Brain pericyte (primary cell): Measurements from ENCODE around the gene GATC.

Experiments used
- DNase-seq: peaks from one replicate; pipeline ENCODE4 v3.0.0-alpha.2; 2012; ENCODE audit warnings: low read depth, low spot score

The GATC gene, protein sequence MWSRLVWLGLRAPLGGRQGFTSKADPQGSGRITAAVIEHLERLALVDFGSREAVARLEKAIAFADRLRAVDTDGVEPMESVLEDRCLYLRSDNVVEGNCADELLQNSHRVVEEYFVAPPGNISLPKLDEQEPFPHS

DNA sequence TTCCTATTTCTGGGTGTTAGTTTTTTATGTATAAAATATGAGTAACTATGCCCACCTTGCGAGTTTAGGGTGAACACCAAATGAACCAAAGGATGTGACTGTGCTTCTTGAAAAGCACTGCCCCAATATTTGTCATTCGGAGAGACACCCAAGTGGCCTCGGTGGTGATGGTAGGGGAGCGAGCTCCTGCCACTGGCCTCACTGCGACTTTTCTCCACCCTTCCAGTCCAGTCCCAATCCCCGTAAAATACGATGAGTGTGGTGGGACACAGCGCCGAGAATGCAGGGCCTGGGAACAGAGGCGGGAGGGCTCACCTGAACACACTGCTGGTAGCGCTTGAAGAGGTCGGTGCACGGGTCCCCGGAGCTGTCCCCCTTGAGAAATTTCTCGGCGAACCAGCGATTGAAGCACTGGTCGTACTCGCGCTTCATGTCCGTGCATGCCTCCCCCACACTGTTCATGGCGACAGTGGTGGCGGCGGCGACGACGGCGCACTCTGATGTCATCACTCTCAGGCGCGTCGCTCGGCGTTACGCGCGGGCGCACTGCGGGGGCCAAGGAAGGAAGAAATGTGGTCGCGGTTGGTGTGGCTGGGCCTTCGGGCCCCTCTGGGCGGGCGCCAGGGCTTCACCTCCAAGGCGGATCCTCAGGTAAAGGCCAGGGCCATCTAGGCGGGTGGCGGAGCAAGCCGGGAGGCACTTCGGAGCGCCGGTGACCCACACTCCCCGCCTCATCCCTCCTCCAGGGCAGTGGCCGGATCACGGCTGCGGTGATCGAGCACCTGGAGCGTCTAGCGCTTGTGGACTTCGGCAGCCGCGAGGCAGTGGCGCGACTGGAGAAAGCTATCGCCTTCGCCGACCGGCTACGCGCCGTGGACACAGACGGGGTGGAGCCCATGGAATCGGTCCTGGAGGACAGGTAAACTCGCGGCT lies at the start of gene GATC, which contains the start of gene TRIAP1:
TSS of gene GATC (plus strand) at position 534 of the 933 bp plus-strand sequence. CDS start at position 571, 37 bp downstream.
TSS of gene TRIAP1 (minus strand) at position 474 of the 933 bp plus-strand sequence. CDS start at position 462, 12 bp downstream.
- DNase-seq, result no peak

DNA sequence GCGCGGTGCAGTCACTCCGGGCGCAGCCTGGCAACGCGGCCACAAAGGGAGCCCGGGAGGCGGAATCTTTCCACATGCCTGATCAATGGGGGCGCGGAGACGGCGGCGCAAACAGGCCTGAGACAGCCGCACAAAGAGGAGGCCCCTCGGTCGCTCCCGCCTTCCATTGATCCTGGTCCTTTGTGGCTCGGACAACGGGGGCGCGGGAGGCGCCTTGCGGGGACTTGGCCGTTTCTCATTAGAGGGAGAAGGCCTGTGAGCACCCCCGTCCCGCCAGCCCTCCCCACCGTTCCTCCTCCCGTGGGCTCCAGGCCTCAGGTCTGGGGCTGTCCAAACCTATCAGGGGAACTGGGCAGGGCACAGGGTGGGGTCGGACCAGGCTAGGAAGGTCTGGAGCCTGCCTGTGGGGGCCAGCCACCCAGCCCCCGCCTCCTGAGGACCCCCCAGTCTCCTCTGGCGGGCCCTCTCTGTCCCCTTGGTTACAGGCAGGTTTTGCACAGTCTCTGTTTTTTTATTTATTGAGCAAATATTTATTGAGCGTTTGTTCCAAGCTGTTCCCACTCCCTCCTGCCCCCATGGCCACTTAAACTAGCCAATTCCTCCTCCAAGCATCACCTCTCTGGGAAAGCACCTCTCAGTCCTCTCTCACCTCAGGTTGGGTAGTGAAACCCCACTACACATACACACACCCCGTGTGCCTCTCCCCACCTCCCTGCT lies 48.3 kb upstream of the GATC start:
- no peak for DNase-seq

DNA sequence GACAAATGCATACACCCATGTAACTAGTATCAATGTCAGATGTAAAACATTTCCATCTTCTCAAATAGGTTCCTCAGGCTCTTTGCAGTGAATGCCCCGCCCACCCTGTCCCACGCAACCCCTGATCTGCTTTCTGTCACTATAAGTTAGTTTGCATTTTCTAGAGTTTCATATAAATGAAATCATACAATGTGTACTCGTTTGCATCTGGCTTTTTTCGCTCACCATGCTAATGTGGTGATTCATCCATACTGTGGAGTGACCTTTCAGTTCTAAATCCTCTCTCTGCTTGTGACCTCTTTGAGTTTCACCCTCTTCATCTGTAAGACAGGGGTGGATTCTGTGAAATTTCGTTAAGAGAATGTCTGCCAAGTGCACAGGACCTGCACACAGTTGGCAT lies 46.7 kb upstream of the GATC start:
- DNase-seq, result no peak

DNA sequence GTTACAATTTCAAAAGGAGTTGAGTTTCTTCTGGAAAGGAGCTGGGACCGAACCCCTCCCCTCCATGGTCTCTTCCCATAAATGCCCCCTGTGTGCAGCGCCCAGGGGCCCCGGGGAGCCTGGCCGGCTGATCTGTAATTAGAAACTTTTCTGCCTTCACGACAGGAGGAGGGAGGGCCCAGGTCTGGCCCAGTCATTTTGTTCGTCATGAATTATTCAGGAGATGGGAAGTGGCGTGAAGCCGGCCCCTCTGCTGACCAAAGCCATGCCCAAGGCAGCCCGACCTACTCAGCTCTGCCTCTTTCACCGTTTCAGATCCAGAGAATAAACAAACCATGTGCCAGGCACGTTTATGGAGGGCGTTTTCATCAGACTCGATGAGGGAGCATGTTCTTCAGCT lies 44.0 kb upstream of the GATC start:
- no peak for DNase-seq

DNA sequence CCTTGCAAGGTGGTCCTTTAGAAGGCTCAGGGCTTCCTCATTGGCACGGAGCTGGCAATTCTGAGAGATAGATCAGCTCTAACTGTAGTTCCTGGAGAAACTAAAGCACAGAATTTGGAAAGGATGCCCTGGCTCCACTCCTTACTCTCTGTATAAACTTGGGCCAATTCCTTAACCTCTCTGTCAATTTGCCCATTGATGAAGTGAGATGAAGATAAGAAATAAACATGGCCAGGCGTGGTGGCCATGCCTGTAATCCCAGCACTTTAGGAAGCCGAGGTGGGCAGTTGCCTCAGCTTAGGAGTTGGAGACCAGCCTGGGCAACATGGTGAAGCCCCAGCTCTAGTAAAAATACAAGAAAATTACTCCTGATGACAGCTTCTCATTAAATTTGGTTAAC lies 42.4 kb upstream of the GATC start:
- no peak for DNase-seq

DNA sequence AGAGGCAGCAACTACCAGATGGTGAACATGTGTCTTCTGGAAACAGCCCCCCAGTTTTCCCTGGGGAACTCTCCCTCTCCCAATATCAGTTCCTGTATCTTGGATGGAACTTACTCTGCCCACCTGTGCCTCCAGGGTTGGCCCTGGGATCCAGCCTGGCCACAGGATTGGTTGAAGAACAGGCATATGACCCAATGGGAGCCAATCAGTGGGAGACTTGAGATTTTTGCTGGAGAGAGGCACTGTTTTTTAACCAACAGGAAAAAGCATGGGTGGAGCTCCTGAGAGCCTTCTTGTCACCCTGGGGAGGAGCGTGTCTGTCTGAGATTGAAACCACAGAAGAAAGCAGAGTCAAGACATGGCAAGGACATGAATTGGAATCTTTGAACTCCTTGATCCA lies 42.0 kb upstream of the GATC start:
- DNase-seq, result no peak

DNA sequence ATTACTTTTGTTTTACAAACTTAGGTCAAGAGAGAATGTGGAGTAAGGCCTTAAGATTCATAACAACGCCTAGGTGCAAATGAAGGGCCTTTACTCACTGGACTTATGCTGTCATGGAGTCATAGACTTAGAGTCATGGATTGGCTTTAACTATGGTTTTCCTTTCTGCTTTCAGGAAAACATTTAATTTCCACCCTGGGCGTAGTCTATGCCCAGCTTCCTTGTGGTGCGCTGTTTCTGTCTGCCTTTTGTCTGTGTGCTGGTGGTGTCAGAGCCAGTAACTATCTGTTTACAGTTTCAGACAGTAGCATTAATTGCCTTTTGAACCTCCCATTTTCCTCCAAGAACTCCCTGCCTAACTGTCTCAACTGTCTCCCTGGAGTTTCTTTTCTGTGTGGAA lies 40.2 kb upstream of the GATC start:
- DNase-seq, result no peak

DNA sequence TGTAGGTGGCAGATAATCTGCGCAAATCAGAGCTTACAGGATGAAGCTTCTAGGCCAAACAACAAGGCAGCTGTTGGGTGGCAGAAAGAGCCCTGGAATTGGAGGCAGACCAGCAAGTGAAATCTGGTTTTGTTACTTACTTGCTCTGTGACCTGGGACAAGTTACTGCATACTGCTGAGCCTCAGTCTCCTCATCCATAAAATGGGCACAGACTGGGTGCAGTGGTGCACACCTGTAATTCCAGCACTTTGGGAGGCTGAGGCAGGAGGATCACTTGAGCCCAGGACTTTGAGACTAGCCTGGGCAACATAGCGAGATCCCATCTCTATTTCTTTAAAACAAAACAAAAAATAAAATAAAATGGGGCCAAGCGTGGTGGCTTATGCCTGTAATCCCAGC lies 39.7 kb upstream of the GATC start:
- no peak for DNase-seq

DNA sequence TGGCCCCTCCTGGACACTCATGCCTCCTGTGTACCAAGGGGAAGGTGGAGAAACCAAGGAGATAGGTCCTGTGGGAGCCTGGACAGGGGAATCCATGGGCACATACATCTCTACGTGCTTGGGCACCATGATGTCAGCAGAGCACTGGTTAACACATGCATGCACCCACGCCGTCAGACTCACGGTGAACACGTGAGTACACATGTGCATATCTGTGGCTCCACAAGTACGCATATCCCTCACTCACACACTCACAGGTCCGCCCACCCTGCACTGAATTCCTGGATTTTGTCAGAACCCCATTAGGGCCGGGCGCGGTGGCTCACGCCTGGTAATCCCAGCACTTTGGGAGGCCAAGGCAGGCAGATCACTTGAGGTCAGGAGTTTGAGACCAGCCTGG lies 37.5 kb upstream of the GATC start:
- no peak for DNase-seq

DNA sequence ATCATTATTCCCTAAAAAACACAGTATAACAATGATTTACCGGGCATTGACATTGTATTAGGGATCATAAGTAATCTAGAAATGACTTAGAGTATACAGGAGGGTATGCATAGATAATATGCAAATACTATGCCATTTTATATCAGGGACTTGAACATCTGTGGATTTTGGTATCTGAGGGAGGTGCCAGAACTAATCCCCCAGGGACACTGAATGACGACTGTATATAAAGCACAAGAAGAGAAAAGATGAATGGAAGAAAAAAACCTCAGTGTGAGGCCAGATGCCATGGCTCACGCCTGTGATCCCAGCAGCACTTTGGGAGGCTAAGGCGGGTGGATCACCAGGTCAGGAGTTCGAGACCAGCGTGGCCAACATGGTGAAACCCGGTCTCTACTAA lies 33.8 kb upstream of the GATC start:
- no peak for DNase-seq

DNA sequence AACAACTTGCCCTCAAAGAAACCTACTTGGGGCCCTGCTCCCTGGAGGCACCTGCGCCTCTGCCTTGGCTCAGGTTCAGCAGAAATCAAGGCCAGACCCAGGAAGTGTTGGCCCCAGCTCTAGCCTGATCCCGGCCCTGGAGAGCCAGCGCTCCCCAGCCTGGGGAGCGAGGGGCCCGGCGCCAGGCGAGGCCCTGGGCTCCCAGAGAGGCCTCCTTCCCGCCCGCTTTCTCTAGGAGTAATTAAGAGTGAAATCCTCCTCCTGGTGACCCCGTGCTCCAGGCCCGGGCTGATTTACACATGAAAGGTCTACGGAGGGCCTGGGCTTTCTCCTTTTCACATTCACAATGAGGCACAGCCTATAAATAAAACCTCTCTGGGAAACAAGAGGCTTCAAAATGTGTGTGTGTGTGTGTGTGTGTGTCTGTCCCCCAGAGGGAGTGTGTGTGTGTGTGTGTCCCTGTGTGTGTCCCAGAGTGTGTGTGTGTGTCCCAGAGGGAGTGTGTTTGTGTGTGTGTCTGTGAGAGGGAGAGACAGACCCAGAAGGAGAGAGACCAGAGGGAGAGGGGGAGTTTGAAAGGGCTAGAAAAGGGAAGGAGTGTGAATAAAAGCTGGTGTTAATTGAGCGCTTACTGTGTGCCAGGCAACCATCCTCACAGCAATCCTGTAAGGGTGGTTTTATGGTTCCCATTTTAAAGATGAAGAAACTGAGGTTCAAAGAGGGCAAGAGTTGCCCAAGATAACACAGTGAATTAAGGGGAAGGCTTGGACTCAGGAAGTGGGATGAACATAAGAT lies 32.1 kb upstream of the GATC start:
- DNase-seq, result no peak

DNA sequence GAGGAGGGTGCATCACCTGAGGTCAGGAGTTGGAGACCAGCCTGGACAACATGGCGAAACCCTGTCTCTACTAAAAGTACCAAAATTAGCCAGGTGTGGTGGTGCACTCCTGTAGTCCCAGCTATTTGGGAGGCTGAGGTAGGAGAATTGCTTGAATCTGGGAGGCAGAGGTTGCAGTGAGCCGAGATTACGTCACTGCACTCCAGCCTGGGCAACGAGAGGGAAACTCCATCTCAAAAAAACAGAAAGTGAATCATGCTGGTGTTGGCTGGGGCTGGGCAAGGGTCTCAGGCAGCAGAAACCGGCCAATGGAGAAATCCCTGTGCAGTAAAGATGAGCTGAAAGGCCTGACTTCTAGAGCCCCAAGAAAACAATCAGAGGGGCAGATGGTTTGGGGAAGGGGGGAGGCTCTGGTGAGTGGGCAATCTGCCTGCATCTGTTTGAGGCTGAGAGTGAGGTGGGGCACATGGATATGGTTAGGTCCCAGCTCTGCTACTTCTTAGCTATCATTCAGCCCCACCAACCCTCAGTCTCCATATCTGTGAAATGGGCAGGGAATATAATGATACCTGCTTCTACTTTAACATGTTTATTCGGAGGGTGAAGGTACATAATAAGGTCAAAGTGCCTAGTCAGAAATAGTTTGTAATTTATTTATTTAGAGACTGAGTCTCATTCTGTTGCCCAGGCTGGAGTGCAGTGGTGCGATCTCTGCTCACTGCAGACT lies 29.6 kb upstream of the GATC start:
- no peak for DNase-seq

DNA sequence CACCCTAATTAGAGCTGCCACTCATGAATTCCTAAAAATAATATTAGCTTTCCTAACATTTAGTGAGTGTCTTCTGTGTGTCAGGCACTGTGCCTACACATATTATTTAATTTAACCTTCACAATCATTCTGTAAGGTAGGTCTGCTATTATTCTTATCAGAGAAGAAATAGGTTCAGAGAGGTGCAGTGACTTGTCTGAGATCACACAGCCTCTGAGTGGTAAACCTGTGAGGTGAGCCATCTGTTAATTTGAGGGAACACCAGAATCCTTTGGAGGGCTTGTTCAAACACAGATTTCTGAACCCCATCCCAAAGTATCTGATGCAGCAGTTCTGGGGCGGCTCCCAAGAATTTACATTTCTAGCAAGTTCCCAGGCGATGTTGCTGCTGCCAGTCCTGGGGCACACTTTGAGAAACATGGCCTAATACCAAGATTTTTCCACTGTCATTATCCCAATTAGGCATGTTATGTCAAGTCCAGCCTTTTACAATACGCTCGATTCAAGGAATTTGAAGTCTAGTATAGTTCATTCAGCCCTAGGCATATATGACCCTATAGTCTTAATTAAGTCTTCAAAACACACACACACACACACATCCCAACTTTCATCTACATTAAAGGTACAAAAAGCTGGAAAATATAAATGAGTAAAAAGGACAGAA lies 28.2 kb upstream of the GATC start:
- DNase-seq, result no peak

DNA sequence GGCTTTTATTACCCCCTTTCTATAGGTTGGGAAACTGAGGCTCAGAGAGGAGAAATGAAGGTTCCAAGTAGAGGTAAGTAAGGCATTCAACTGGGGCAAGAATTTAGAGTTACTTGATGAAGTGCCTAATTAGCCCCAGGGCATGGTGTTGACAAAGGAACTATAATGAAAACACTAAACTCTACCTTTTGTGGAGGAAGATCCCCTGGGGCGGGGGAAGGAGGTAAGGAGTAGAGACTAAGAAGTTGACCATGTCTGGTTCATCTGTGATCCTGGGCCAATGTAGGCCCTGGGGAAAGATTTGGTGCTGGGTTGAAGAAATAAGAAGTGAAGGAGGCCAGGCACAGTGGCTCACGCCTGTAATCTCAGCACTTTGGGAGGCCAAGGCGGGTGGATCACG lies 24.5 kb upstream of the GATC start:
- no peak for DNase-seq

DNA sequence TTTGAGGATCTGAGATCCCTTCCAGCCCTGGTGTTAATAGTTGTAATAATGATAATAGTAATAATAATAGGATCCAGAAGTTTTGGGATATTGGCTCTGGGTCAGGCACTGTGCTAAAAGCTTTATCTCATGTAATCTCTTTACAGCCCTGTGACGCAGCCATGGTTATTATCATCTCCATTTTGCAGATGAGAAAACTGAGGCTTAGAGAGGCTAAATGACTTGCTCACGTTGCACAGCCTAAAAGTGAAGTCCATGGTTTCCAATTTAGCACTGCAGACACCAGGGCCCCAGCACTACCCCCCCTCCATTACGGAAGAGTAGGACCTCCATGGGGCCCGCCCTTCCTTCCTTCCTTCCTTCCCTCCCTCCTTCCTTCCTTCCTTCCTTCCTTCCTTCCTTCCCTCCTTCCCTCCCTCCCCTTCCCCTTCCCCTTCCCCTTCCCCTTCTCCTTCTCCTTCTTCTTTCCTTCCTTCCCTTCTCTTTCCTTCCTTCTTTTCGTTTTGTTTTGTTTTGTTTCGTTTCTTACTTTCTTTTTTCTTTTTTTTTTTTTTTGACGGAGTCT lies 23.3 kb upstream of the GATC start:
- DNase-seq, result no peak

DNA sequence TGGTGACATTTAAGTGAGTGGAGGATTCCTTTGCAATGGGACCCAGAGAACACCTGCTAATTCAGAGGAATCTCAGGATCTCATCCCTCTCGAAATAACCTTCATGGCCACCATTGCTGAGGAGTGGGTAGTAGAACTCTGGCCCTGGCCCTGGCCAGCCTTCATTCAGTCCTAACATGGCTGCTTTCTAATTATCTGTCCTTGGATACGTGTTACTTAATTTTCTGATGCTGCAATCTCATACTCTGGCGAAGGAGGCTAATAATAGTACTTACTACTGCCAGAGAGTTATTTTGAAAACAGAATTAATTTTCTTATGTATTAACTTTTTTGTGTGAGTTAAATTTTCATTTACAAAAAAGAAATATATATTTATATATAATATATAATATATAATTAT lies 20.4 kb upstream of the GATC start:
- no peak for DNase-seq

DNA sequence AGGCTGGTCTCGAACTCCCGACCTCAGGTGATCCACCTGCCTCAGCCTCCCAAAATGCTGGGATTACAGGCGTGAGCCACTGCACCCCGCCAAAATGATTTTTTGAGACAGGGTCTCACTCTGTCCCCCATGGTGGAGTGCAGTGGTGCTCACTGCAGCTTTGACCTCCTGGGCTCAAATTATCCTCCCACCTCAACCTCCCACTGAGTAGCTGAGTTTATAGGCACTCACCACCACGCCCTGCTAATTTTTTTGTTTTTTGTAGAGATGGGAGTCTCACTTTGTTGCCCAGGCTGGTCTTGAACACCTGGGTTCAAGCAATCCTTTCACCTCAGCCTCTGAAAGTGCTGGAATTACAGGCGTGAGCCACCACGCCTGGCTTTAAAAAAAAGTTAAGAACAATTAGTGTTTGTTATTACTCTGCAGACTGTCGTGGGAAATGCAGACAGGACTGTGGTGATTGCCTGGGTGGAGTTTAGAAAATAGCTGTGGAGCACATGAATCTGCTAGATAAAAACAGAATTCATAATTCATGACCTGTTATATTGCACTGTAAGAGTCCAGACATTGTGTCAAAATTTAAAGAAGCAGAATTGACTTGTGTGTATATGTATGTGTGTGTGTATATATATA lies 17.5 kb upstream of the GATC start:
- DNase-seq, result no peak

DNA sequence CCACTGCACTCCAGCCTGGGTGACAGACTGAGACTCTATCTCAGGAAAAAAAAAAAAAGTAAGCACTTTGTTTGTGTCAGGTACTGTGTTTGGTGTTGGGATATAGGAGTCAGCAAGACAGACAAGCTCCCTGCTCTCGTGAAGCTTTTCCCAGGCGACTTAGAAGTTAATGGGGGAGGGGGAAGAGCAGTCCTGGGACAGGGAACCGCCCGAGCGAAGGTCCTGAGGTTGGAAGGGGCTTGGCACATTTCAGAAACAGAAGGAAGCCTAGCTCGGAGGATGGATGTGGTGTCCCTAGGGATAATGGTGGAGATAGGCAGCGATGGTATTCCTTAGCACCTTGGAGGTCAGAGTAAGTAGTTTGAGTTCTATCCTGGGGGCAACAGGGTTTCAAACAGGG lies 16.9 kb upstream of the GATC start:
- no peak for DNase-seq

DNA sequence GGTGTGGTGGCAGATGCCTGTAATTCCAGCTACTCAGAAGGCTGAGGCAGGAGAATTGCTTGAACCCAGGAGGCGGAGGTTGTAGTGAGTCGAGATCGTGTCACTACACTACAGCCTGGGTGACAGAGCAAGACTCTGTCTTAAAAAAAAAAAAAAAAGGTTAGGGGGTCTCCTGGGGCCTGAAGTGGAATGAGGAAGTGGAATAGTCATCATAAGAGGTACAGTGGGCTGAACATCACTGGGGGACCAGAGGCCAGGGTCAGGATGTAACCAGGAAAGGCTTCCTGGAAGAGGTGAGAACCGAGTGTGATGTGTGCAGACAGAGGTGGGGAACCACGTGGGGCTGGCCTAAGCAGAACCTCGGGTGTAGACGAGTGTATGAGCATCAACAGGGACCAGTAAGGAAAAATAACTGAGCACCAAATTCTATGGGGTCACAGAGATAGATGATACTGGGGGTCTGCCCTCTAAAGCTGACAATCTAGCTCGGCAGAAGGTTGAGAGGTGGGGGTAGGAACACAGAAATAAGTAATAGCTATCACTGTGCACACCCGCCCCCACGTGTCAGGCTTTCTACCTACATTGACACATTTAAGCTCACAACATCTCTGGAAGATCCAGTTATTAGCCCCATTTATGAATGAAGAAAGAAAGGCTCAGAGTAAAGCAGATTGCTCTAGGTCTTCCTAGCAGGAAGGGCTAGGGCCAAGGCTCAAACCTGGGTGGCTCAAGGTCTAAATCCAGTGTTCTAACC lies 13.3 kb upstream of the GATC start:
- no peak for DNase-seq
